ENCODE data around the gene EPS15.

GRCh38 chr1:51316113-51316845, 202.8 kb downstream of the EPS15 start:
- no peak for TF ChIP-seq ERF (CRISPR knock-in tag; IDR thresholded peaks at IDR 0.05)
- TF ChIP-seq SIN3A (IDR thresholded peaks at IDR 0.05; ENCODE audit: borderline replicate concordance, low read depth, low read length) = no peak
- TF ChIP-seq ZSCAN30 (CRISPR knock-in tag; IDR thresholded peaks at IDR 0.05) = no peak
- no peak for TF ChIP-seq ZNF274 (CRISPR knock-in tag; IDR thresholded peaks at IDR 0.05)
- TF ChIP-seq DDIT3 (CRISPR knock-in tag; IDR thresholded peaks at IDR 0.05) = no peak
